ENCODE data around the gene STXBP4.

Gene STXBP4

GRCh38 chr17:54968988-54969332 lies 395 bp downstream of the STXBP4 start:
- no peak for TF ChIP-seq REST (IDR thresholded peaks at IDR 0.05; ENCODE audit: insufficient read depth in 1 of 2, low read depth in 2 of 2, low read length in 2 of 2)
- TF ChIP-seq TAF1 (IDR thresholded peaks at IDR 0.05; ENCODE audit: borderline replicate concordance, insufficient read depth, low read length), result no peak
- TF ChIP-seq POLR2AphosphoS5 (IDR thresholded peaks at IDR 0.05; ENCODE audit: low read depth, low read length), result no peak
- no peak for TF ChIP-seq FOXP2 (optimal IDR thresholded peaks at IDR 0.05; ENCODE audit: borderline replicate concordance, extremely low read depth, extremely low read length, insufficient read depth)
- no peak for TF ChIP-seq SIN3A (IDR thresholded peaks at IDR 0.05; ENCODE audit: borderline replicate concordance, insufficient read depth, low read length)

- no peak for TF ChIP-seq FOXP2 (optimal IDR thresholded peaks at IDR 0.05; ENCODE audit: borderline replicate concordance, extremely low read depth, extremely low read length, insufficient read depth)
- no peak for TF ChIP-seq REST (IDR thresholded peaks at IDR 0.05; ENCODE audit: insufficient read depth in 1 of 2, low read depth in 2 of 2, low read length in 2 of 2)
- TF ChIP-seq TAF1 (IDR thresholded peaks at IDR 0.05; ENCODE audit: borderline replicate concordance, insufficient read depth, low read length), result no peak
- TF ChIP-seq SIN3A (IDR thresholded peaks at IDR 0.05; ENCODE audit: borderline replicate concordance, insufficient read depth, low read length), result no peak
- no peak for TF ChIP-seq POLR2AphosphoS5 (IDR thresholded peaks at IDR 0.05; ENCODE audit: low read depth, low read length)
Observed at GRCh38 chr17:54969658-54970572, 1.4 kb downstream of the STXBP4 start.

- TF ChIP-seq FOXP2 (optimal IDR thresholded peaks at IDR 0.05; ENCODE audit: borderline replicate concordance, extremely low read depth, extremely low read length, insufficient read depth), result no peak
- TF ChIP-seq SIN3A (IDR thresholded peaks at IDR 0.05; ENCODE audit: borderline replicate concordance, insufficient read depth, low read length), result no peak
- TF ChIP-seq REST (IDR thresholded peaks at IDR 0.05; ENCODE audit: insufficient read depth in 1 of 2, low read depth in 2 of 2, low read length in 2 of 2), result no peak
- TF ChIP-seq POLR2AphosphoS5 (IDR thresholded peaks at IDR 0.05; ENCODE audit: low read depth, low read length), result no peak
- TF ChIP-seq TAF1 (IDR thresholded peaks at IDR 0.05; ENCODE audit: borderline replicate concordance, insufficient read depth, low read length), result no peak
Observed at GRCh38 chr17:54971147-54971546, 2.6 kb downstream of the STXBP4 start.

GRCh38 chr17:54971901-54972300 lies 3.3 kb downstream of the STXBP4 start:
- TF ChIP-seq REST (IDR thresholded peaks at IDR 0.05; ENCODE audit: insufficient read depth in 1 of 2, low read depth in 2 of 2, low read length in 2 of 2) (no peak), SIN3A (IDR thresholded peaks at IDR 0.05; ENCODE audit: borderline replicate concordance, insufficient read depth, low read length) (no peak), POLR2AphosphoS5 (IDR thresholded peaks at IDR 0.05; ENCODE audit: low read depth, low read length) (no peak), FOXP2 (optimal IDR thresholded peaks at IDR 0.05; ENCODE audit: borderline replicate concordance, extremely low read depth, extremely low read length, insufficient read depth) (no peak), TAF1 (IDR thresholded peaks at IDR 0.05; ENCODE audit: borderline replicate concordance, insufficient read depth, low read length) (no peak)
